ENCODE results near the gene XPA.
"Not testable (repeated sequence)": the region's sequence is repeated elsewhere in the genome, so short reads cannot be mapped to it uniquely, and the experiment has no call there.

The XPA gene

GRCh38 chr9:97704345-97704677 lies 7.2 kb upstream of the XPA start:
- DNase-seq (ENCODE audit: low read depth): no peak

GRCh38 chr9:97703437-97704344 lies 6.6 kb upstream of the XPA start:
- DNase-seq (ENCODE audit: low read depth): peak; percentile 83
- no peak overlapping the region for H3K4me3 ChIP-seq (replicated peaks; ENCODE audit: low read depth, low read length)
- no peak for TF ChIP-seq CTCF (IDR thresholded peaks at IDR 0.05; ENCODE audit: low read length, missing control alignments)

More at GRCh38 chr9:97704345-97704677, 7.2 kb upstream of the XPA start:
- TF ChIP-seq CTCF (IDR thresholded peaks at IDR 0.05; ENCODE audit: low read length, missing control alignments): no peak
- H3K4me3 ChIP-seq (replicated peaks; ENCODE audit: low read depth, low read length): no peak overlapping the region

- not testable (repeated sequence) for H3K4me3 ChIP-seq (replicated peaks; ENCODE audit: low read depth, low read length); DNase-seq (ENCODE audit: low read depth)
Measured at GRCh38 chr9:97699824-97700223, 2.7 kb upstream of the XPA start.

GRCh38 chr9:97699281-97699680 lies 2.1 kb upstream of the XPA start:
- H3K4me3 ChIP-seq (replicated peaks; ENCODE audit: low read depth, low read length); DNase-seq (ENCODE audit: low read depth): not testable (repeated sequence)

- no peak overlapping the region for H3K4me3 ChIP-seq (replicated peaks; ENCODE audit: low read depth, low read length)
- no peak for TF ChIP-seq CTCF (IDR thresholded peaks at IDR 0.05; ENCODE audit: low read length, missing control alignments)
- DNase-seq (ENCODE audit: low read depth): no peak
Measured at GRCh38 chr9:97698865-97699264, 1.7 kb upstream of the XPA start.

GRCh38 chr9:97697837-97698236 lies 697 bp upstream of the XPA start:
- no peak for DNase-seq (ENCODE audit: low read depth)
- TF ChIP-seq CTCF (IDR thresholded peaks at IDR 0.05; ENCODE audit: low read length, missing control alignments): no peak
- H3K4me3 ChIP-seq (replicated peaks; ENCODE audit: low read depth, low read length): no peak overlapping the region

- no peak for TF ChIP-seq CTCF (IDR thresholded peaks at IDR 0.05; ENCODE audit: low read length, missing control alignments)
- peak overlapping the region; percentile 80 for H3K4me3 ChIP-seq (replicated peaks; ENCODE audit: low read depth, low read length)
- peak; percentile 38 for DNase-seq (ENCODE audit: low read depth)
Measured at GRCh38 chr9:97695995-97696802, 941 bp downstream of the XPA start.
